A549 (cell line): ENCODE measurements around the gene CAMSAP1. TPM values are rescaled to one million over a fixed set of nuclear protein-coding genes. Genes with fewer than 3 reads are reported as not detected.

Experiments
- ATAC-seq, 2 experiments: fragments of 200-7000 bp in 1 of 2; fragments of >200 bp in 1 of 2; cut with Nextera tagmentation in 1 of 2; cut with Tn5 transposase in 1 of 2; 3 replicates each; pipeline versions ENCODE4 v1.8.0 to v1.9.1; 2018 to 2020; ENCODE audit warnings: mild to moderate bottlenecking in 1 of 2, moderate library complexity in 1 of 2
- CTCF ChIA-PET: fragments of 300-600 bp; sonication (Branson Sonifier 250); formaldehyde crosslinking; extraction: SDS; loops from one replicate; lab custom pipeline; 2021; ENCODE audit warnings: antibody characterized with exemption, inconsistent platforms; lab: Yijun Ruan, JAX
- POLR2A ChIA-PET: fragments of 350-600 bp; formaldehyde crosslinking; extraction: SDS; loops from one replicate; lab custom pipeline; 2021; ENCODE audit warnings: antibody characterized with exemption, inconsistent platforms; lab: Yijun Ruan, JAX
- DNase-seq, 2 experiments: peaks; one replicate each; pipeline versions ENCODE4 v3.0.0 to v3.0.0-alpha.2; 2011 to 2016; ENCODE audit warnings: low read depth in 1 of 2, low spot score in 1 of 2
- FAIRE-seq: peaks from 2 replicates; lab custom pipeline; 2011; peaks lifted over from hg19 to GRCh38; lab: Jason Lieb, UNC
- H3K27ac ChIP-seq, 2 experiments: fragments of >200 bp; sonication (Bioruptor Twin); formaldehyde crosslinking; 3 replicates each; pipeline ENCODE4 v1.5.1; 2016 to 2017
- H3K4me1 ChIP-seq: fragments of >200 bp; sonication (Bioruptor Twin); formaldehyde crosslinking; 3 replicates; pipeline ENCODE4 v1.6.1; 2016
- H3K4me2 ChIP-seq: fragments of >200 bp; sonication (Bioruptor Twin); formaldehyde crosslinking; 3 replicates; pipeline ENCODE4 v1.6.1; 2016
- H3K4me3 ChIP-seq: fragments of >200 bp; sonication (Bioruptor Twin); formaldehyde crosslinking; 3 replicates; pipeline ENCODE4 v1.5.1; 2016
- H3K9me3 ChIP-seq: fragments of >200 bp; sonication (Bioruptor Twin); formaldehyde crosslinking; 3 replicates; pipeline ENCODE4 v1.6.1; 2016
- ATOH8 ChIP-seq: fragments of 250-450 bp; sonication (Bioruptor Pico); IDR thresholded peaks from 2 replicates; pipeline ENCODE4 v1.5.0; 2020; ENCODE audit warnings: low read depth, mild to moderate bottlenecking, moderate library complexity
- BHLHE40 ChIP-seq: IDR thresholded peaks from 2 replicates; pipeline ENCODE4 v1.6.1; 2012; ENCODE audit warnings: low read depth, low read length, inconsistent platforms
- CEBPB ChIP-seq, 2 experiments: fragments of >200 bp in 1 of 2; sonication (Bioruptor Twin) in 1 of 2; formaldehyde crosslinking in 1 of 2; IDR thresholded peaks; 2 replicates each; pipeline ENCODE4 v1.6.1; 2012 to 2016
- CTCF ChIP-seq: fragments of >200 bp; sonication (Bioruptor Twin); formaldehyde crosslinking; IDR thresholded peaks from 3 replicates; pipeline ENCODE4 v1.5.1; 2016
- E2F6 ChIP-seq: IDR thresholded peaks from 2 replicates; pipeline ENCODE4 v1.6.1; 2012; ENCODE audit warnings: low read depth, borderline replicate concordance
- EHMT2 ChIP-seq: fragments of 200-600 bp; sonication (generic); IDR thresholded peaks from 2 replicates; pipeline ENCODE4 v1.6.1; 2016; ENCODE audit warnings: antibody characterized with exemption, low read depth, mild to moderate bottlenecking, moderate library complexity
- EP300 ChIP-seq, 2 experiments: fragments of >200 bp; sonication (Bioruptor Twin); formaldehyde crosslinking; IDR thresholded peaks; 2 replicates in 1 of 2; 3 replicates in 1 of 2; pipeline ENCODE4 v1.6.1; 2016 to 2017
- FOSB ChIP-seq: fragments of 250-450 bp; sonication (Bioruptor Pico); IDR thresholded peaks from 2 replicates; pipeline ENCODE4 v1.5.0; 2020; ENCODE audit warnings: mild to moderate bottlenecking, moderate library complexity
- FOXS1 ChIP-seq: fragments of 250-450 bp; sonication (Bioruptor Pico); IDR thresholded peaks from 2 replicates; pipeline ENCODE4 v1.5.0; 2020; ENCODE audit warnings: mild to moderate bottlenecking, moderate library complexity
- HMGXB4 ChIP-seq: fragments of 250-450 bp; sonication (Bioruptor Pico); IDR thresholded peaks from 2 replicates; pipeline ENCODE4 v1.5.0; 2021; ENCODE audit warnings: mild to moderate bottlenecking, moderate library complexity, borderline replicate concordance
- JUN ChIP-seq, 2 experiments: fragments of >200 bp; sonication (Bioruptor Twin); formaldehyde crosslinking; IDR thresholded peaks; 2 replicates in 1 of 2; 3 replicates in 1 of 2; pipeline ENCODE4 v1.6.1; 2016 to 2017
- KDM5A ChIP-seq: fragments of 200-600 bp; sonication (generic); IDR thresholded peaks from 2 replicates; pipeline ENCODE4 v1.6.1; 2016; ENCODE audit warnings: antibody characterized with exemption, mild to moderate bottlenecking
- MAFK ChIP-seq: fragments of 450-650 bp; IDR thresholded peaks from 2 replicates; pipeline ENCODE4 v1.6.1; 2014; ENCODE audit not compliant: partially characterized antibody
- MAX ChIP-seq: IDR thresholded peaks from 2 replicates; pipeline ENCODE4 v1.6.1; 2012
- NFE2L2 ChIP-seq: fragments of 150-350 bp; conservative IDR thresholded peaks from 2 replicates; pipeline ENCODE4 v1.6.1; 2014; ENCODE audit warnings: low read length
- POLR2A ChIP-seq: IDR thresholded peaks from 2 replicates; pipeline ENCODE4 v1.6.1; 2012; ENCODE audit warnings: mild to moderate bottlenecking, low read length
- POLR2AphosphoS2 ChIP-seq: conservative IDR thresholded peaks from 2 replicates; pipeline ENCODE4 v1.6.1; 2012; ENCODE audit warnings: low read length, improper control_type of control experiment, inconsistent platforms
- RNF2 ChIP-seq: fragments of 200-600 bp; sonication (generic); IDR thresholded peaks from 2 replicates; pipeline ENCODE4 v1.6.1; 2016; ENCODE audit warnings: low read depth, mild to moderate bottlenecking, antibody characterized with exemption, moderate library complexity, borderline replicate concordance
- TFCP2L1 ChIP-seq: fragments of 250-450 bp; sonication (Bioruptor Pico); IDR thresholded peaks from 2 replicates; pipeline ENCODE4 v1.5.0; 2021; ENCODE audit warnings: mild to moderate bottlenecking
- USF2 ChIP-seq: fragments of 450-650 bp; IDR thresholded peaks from 2 replicates; pipeline ENCODE4 v1.6.1; 2014; ENCODE audit warnings: antibody characterized with exemption
- ZFP36 ChIP-seq: fragments of 450-650 bp; IDR thresholded peaks from 2 replicates; pipeline ENCODE4 v1.6.1; 2014; ENCODE audit warnings: borderline replicate concordance; ENCODE audit not compliant: partially characterized antibody
- ZSCAN20 ChIP-seq: fragments of 250-450 bp; sonication (Bioruptor Pico); IDR thresholded peaks from 2 replicates; pipeline ENCODE4 v1.8.0; 2022; ENCODE audit warnings: mild to moderate bottlenecking, moderate library complexity
- whole genome bisulfite sequencing: methylation state at CpG from one replicate; pipeline ENCODE4 v1.1.6; 2017; ENCODE audit errors: missing lambda C conversion rate; 5-methylcytosine and 5-hydroxymethylcytosine counted together
- polyA plus RNA-seq, 4 experiments: library from polyadenylated mRNA; depleted of rRNA in 3 of 4; stranded (reverse); fragments of >200 nt; fragmentation: RNase III in 1 of 4; extraction: RNeasy Plus Mini Kit Qiagen cat#74134 plus additional on column Dnase treatment in 1 of 4; gene quantifications; 2 replicates in 3 of 4; 3 replicates in 1 of 4; pipeline ENCODE4 v1.2.3, GENCODE V29; 2011 to 2017

CAMSAP1 gene
- polyA plus RNA-seq, 2 of the 4 experiments (the other 2 are of a cell fraction), result 8.6 to 15.0 TPM

- Histone ChIP-seq H3K27ac (no peak overlapping the region), H3K4me2 (no peak overlapping the region), H3K4me3 (no peak overlapping the region), H3K9me3 (no peaks in the 10 kb centered on the region), H3K4me1 (no peaks in the 10 kb centered on the region)
- DNase-seq, result no peak
- no peak for FAIRE-seq
- TF ChIP-seq USF2, result no peak
- no peak for TF ChIP-seq EHMT2
- no peak for TF ChIP-seq MAFK
- no peak for TF ChIP-seq E2F6
- TF ChIP-seq KDM5A, result no peak
- TF ChIP-seq MAX, result no peak
- no peak for TF ChIP-seq POLR2A
- no peak for TF ChIP-seq CTCF
- no peak for TF ChIP-seq CEBPB (IDR thresholded peaks at IDR 0.05)
- POLR2A ChIA-PET, result no interaction called here
- no peak for ATAC-seq
- 81% methylated on average over 11 of the region's 11 CpGs for WGBS
- CTCF ChIA-PET, result interaction anchor here (0.9 to 3.8 kb wide), 6 partner anchors 9 to 406 kb away, joined by 3 to 20 read pairs (median 4); no protein-coding TSS in a partner anchor
Observed at GRCh38 chr9:135877791-135878527, 29.4 kb downstream of the CAMSAP1 start.

- POLR2A ChIA-PET, result no interaction called here
- FAIRE-seq, result no peak
- TF ChIP-seq NFE2L2, result no peak
- TF ChIP-seq EHMT2, result no peak
- TF ChIP-seq MAFK, result no peak
- TF ChIP-seq ATOH8 (CRISPR knock-in tag), result no peak
- no peak for TF ChIP-seq RNF2
- no peak for TF ChIP-seq POLR2AphosphoS2
- TF ChIP-seq ZFP36, result no peak
- TF ChIP-seq TFCP2L1 (CRISPR knock-in tag), result no peak
- no peak for TF ChIP-seq JUN (IDR thresholded peaks at IDR 0.05)
- no peak for TF ChIP-seq KDM5A
- TF ChIP-seq, all 56 proteins: peak for 0
Observed at GRCh38 chr9:135876936-135877335, 30.4 kb downstream of the CAMSAP1 start.

GRCh38 chr9:135874859-135875258 lies 32.5 kb downstream of the CAMSAP1 start:
- 93% methylated on average over 5 of the region's 5 CpGs for WGBS
- no peak overlapping the region for H3K4me2 ChIP-seq
- DNase-seq (no peak), FAIRE-seq (no peak), ATAC-seq (no peak)
- no peaks in the 10 kb centered on the region for H3K9me3 ChIP-seq
- H3K4me1 ChIP-seq, result no peaks in the 10 kb centered on the region
- H3K27ac ChIP-seq, result no peak overlapping the region
- no peak overlapping the region for H3K4me3 ChIP-seq
- CTCF ChIA-PET, result interaction anchor here (3.8 kb wide), 1 partner anchor 10 kb away, joined by 20 read pairs; no protein-coding TSS in a partner anchor
- POLR2A ChIA-PET, result no interaction called here
- TF ChIP-seq FOXS1 (CRISPR knock-in tag) (no peak), CTCF (no peak), HMGXB4 (CRISPR knock-in tag) (no peak), JUN (IDR thresholded peaks at IDR 0.05) (no peak), EP300 (IDR thresholded peaks at IDR 0.05) (no peak), ZSCAN20 (CRISPR knock-in tag) (no peak), E2F6 (no peak), BHLHE40 (no peak), FOSB (CRISPR knock-in tag) (no peak)

More at GRCh38 chr9:135876936-135877335, 30.4 kb downstream of the CAMSAP1 start:
- DNase-seq (no peak), ATAC-seq (no peak)
- Histone ChIP-seq H3K4me1 (no peaks in the 10 kb centered on the region), H3K4me3 (no peak overlapping the region), H3K4me2 (no peak overlapping the region), H3K27ac (no peak overlapping the region), H3K9me3 (no peaks in the 10 kb centered on the region)
- CTCF ChIA-PET, result interaction anchor here (0.9 to 3.8 kb wide), 5 partner anchors 10 to 407 kb away, joined by 3 to 20 read pairs (median 4); no protein-coding TSS in a partner anchor
- WGBS, result 92% methylated on average over 6 of the region's 6 CpGs
